ENCODE data around the gene MICAL3.
"Not testable (repeated sequence)": the region's sequence is repeated elsewhere in the genome, so short reads cannot be mapped to it uniquely, and the experiment has no call there.

Gene MICAL3

GRCh38 chr22:17939011-17939410 lies 85.3 kb downstream of the MICAL3 start:
- in situ Hi-C loops (cut with HindIII; ENCODE audit: low sequenced_read_pairs), result no loop called here

- in situ Hi-C loops (cut with HindIII; ENCODE audit: low sequenced_read_pairs), result no loop called here
Observed at GRCh38 chr22:17938484-17938924, 85.9 kb downstream of the MICAL3 start.

GRCh38 chr22:17932457-17932856 lies 91.9 kb downstream of the MICAL3 start:
- in situ Hi-C loops (cut with HindIII; ENCODE audit: low sequenced_read_pairs), result not testable (repeated sequence)

GRCh38 chr22:17931400-17931825 lies 92.9 kb downstream of the MICAL3 start:
- in situ Hi-C loops (cut with HindIII; ENCODE audit: low sequenced_read_pairs), result no loop called here

GRCh38 chr22:17930455-17931313 lies 93.7 kb downstream of the MICAL3 start:
- in situ Hi-C loops (cut with HindIII; ENCODE audit: low sequenced_read_pairs), result no loop called here

GRCh38 chr22:17929909-17930308 lies 94.5 kb downstream of the MICAL3 start:
- in situ Hi-C loops (cut with HindIII; ENCODE audit: low sequenced_read_pairs), result no loop called here

- in situ Hi-C loops (cut with HindIII; ENCODE audit: low sequenced_read_pairs), result no loop called here
Observed at GRCh38 chr22:17928391-17928790, 96.0 kb downstream of the MICAL3 start.

- in situ Hi-C loops (cut with HindIII; ENCODE audit: low sequenced_read_pairs), result no loop called here
Observed at GRCh38 chr22:17927062-17927461, 97.3 kb downstream of the MICAL3 start.

- in situ Hi-C loops (cut with HindIII; ENCODE audit: low sequenced_read_pairs), result no loop called here
Observed at GRCh38 chr22:17926516-17926915, 97.8 kb downstream of the MICAL3 start.

GRCh38 chr22:17925431-17925841 lies 98.9 kb downstream of the MICAL3 start:
- in situ Hi-C loops (cut with HindIII; ENCODE audit: low sequenced_read_pairs), result no loop called here

GRCh38 chr22:17924735-17925364 lies 99.5 kb downstream of the MICAL3 start:
- in situ Hi-C loops (cut with HindIII; ENCODE audit: low sequenced_read_pairs), result loop anchor here (5.0 kb wide), 1 partner anchor 103 kb away; no protein-coding TSS in a partner anchor

- in situ Hi-C loops (cut with HindIII; ENCODE audit: low sequenced_read_pairs), result loop anchor here (5.0 kb wide), 1 partner anchor 102 kb away; no protein-coding TSS in a partner anchor
Observed at GRCh38 chr22:17924076-17924475, 100.3 kb downstream of the MICAL3 start.

GRCh38 chr22:17922925-17923903 lies 101.1 kb downstream of the MICAL3 start:
- in situ Hi-C loops (cut with HindIII; ENCODE audit: low sequenced_read_pairs), result loop anchor here (5.0 kb wide), 1 partner anchor 101 kb away; no protein-coding TSS in a partner anchor

- in situ Hi-C loops (cut with HindIII; ENCODE audit: low sequenced_read_pairs), result loop anchor here (5.0 kb wide), 1 partner anchor 100 kb away; no protein-coding TSS in a partner anchor
Observed at GRCh38 chr22:17921871-17922821, 102.2 kb downstream of the MICAL3 start.

- in situ Hi-C loops (cut with HindIII; ENCODE audit: low sequenced_read_pairs), result loop anchor here (5.0 kb wide), 1 partner anchor 99 kb away; no protein-coding TSS in a partner anchor
Observed at GRCh38 chr22:17920992-17921650, 103.2 kb downstream of the MICAL3 start.

- in situ Hi-C loops (cut with HindIII; ENCODE audit: low sequenced_read_pairs), result loop anchor here (5.0 kb wide), 1 partner anchor 98 kb away; no protein-coding TSS in a partner anchor
Observed at GRCh38 chr22:17920145-17920605, 104.2 kb downstream of the MICAL3 start.

- in situ Hi-C loops (cut with HindIII; ENCODE audit: low sequenced_read_pairs), result loop anchor here (5.0 kb wide), 1 partner anchor 97 kb away; no protein-coding TSS in a partner anchor
Observed at GRCh38 chr22:17919276-17920144, 104.9 kb downstream of the MICAL3 start.

GRCh38 chr22:17918840-17919239 lies 105.5 kb downstream of the MICAL3 start:
- in situ Hi-C loops (cut with HindIII; ENCODE audit: low sequenced_read_pairs), result no loop called here
